LNCaP clone FGC (cell line): Measurements from ENCODE around the gene ERCC5.

Source experiments
- DNase-seq: peaks from one replicate; pipeline ENCODE4 v3.0.0-alpha.2; 2011; ENCODE audit warnings: low read depth
- H3K4me3 ChIP-seq: 2 replicates; pipeline ENCODE4 v1.5.1; 2011; ENCODE audit warnings: mild to moderate bottlenecking, low read depth, low read length, control low read depth
- TF ChIP-seq, protein P1 (sequence below): IDR thresholded peaks from 2 replicates; pipeline ENCODE4 v1.5.1; 2012; ENCODE audit warnings: mild to moderate bottlenecking; ENCODE audit not compliant: control insufficient read depth, insufficient read depth; ENCODE audit errors: extremely low read depth

Gene ERCC5

DNA sequence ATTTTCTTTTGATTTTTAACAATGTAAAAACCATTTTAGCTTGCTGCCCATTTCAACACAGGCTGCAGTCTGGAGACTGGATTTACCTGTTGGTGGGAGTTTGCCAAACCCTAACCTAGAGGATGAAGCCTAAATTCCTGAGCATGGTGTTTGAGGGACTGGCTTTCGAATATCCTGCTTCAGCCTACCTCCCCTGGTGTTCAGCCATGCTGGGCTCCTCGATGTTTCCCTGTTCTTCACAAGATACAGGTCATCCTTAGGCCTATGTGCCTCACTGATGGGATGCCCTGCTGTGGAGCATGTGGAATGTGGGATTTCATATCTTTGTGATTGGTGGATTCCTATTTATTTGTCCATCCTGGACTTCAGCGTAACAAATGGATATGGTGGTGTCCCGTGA is 20.4 kb upstream of the ERCC5 start:
- DNase-seq: no peak
- TF ChIP-seq, protein P1, sequence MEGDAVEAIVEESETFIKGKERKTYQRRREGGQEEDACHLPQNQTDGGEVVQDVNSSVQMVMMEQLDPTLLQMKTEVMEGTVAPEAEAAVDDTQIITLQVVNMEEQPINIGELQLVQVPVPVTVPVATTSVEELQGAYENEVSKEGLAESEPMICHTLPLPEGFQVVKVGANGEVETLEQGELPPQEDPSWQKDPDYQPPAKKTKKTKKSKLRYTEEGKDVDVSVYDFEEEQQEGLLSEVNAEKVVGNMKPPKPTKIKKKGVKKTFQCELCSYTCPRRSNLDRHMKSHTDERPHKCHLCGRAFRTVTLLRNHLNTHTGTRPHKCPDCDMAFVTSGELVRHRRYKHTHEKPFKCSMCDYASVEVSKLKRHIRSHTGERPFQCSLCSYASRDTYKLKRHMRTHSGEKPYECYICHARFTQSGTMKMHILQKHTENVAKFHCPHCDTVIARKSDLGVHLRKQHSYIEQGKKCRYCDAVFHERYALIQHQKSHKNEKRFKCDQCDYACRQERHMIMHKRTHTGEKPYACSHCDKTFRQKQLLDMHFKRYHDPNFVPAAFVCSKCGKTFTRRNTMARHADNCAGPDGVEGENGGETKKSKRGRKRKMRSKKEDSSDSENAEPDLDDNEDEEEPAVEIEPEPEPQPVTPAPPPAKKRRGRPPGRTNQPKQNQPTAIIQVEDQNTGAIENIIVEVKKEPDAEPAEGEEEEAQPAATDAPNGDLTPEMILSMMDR: no peak
- H3K4me3 ChIP-seq: no peak overlapping the region

DNA sequence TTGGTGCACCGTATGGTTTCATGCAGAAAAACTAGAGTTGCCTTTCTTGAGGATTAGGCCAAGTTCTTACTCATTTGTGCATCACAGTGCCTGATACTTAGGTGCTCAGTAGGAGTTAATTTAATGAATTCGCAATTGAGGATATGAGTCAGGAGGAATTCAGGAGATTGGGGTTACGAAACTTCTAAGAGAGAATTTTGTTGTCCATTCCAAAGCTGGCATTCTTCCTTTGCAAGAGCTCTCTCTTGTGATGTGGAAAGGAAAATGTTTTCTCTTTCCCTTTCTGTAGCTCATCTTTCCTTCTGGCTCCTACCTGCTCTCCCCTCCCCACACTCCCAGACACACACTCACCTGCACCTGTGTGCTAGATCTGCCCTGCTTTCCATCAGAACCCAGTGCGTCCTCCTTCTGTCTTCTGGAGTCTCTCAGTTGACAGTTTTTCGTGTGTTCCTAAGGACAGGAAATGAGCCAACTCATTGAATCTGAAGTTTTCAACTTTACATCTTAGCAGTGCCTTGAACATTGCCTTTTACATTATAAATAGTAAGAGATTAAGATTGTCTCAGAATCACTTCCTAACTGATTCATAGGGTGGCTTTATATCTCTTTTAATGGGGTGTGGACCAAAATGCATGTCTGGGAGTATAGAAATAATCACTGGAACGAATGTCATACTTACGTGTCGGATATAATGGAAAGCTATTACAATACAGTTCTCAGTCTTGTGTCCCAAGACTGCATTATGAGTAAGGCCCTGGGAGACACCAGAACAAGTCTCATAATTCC is 19.7 kb upstream of the ERCC5 start:
- TF ChIP-seq, protein P1: no peak
- no peak for DNase-seq
- H3K4me3 ChIP-seq: no peak overlapping the region

DNA sequence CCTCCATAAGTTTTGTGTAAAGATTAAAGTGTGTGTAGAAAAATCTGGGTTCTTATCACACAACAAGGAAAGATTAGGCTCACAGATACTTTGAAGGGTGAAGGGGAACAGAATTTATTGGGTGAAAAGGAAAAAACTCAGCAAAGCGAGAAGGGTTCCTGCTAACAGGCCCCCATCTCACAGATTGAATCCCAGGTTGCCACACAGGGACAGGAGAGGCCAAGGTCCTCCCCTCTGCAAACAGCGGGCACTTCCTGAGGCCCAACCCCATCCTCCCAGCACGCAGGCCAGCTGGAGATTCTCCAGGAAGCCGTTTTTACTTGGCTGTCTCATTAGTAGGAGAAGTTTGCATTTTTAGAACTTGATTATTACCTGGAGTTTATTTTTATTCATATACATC is 15.2 kb upstream of the ERCC5 start:
- no peak overlapping the region for H3K4me3 ChIP-seq
- peak; percentile 42 for DNase-seq
- TF ChIP-seq, protein P1: no peak

DNA sequence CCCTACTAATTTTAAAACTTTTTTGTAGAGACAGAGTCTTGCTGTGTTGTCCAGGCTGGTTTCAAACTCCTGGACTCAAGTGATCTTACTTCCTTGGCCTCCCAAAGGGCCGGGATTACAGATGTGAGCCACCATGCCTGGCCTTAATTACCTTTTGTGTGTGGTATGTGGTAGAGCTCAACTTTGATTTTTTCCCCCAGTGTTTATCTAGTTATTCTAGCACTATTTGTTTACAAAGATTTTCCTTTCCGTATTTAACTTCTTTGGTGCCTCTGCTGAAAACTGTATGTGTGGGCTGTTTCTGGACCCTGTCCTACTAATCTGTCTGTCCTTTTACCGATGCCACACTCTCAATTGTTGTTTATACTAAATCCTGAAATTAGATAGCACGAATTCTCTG is 9.4 kb upstream of the ERCC5 start:
- no peak for DNase-seq
- TF ChIP-seq, protein P1: no peak

DNA sequence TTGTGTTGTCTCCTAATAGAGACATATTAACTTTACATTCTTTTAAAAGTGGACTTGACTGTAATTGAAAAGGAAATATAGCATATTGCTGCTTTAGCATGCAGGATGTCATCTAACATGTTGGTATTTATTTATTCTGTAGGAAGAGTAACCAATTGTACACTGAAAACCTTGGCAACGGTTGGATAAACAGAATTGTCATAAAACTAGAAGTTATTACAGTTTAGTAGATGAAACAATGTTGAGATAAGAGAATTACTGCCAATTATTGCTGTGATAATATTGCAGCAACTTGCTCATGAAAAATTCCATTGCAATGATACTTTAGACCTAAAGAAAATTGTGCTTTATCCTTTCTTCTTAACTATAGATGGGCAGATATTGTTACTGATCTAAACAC is 7.6 kb upstream of the ERCC5 start:
- no peak overlapping the region for H3K4me3 ChIP-seq
- DNase-seq: peak; percentile 54
- TF ChIP-seq, protein P1: no peak

More for the DNA sequence above, 9.4 kb upstream of the ERCC5 start:
- H3K4me3 ChIP-seq: no peak overlapping the region

DNA sequence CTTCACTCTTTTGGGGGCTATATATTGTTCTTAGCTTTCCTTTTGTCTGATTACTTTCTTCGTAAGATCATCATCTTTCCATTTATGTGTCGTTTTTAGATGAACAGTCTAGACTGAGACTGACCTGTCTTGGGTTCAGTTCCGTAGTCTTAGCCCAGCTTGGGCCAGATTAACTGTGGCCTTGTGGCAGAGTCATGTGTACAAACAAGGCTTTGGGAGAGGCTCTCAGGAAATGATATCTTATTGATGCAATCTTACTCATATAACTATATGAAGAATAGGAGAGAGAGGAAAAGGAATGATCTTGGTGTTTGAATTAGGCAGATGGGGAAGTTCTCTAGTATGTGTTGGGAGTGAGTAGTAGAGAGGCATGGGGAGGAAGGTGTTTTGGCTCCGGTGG is 6.8 kb upstream of the ERCC5 start:
- TF ChIP-seq, protein P1: no peak

DNA sequence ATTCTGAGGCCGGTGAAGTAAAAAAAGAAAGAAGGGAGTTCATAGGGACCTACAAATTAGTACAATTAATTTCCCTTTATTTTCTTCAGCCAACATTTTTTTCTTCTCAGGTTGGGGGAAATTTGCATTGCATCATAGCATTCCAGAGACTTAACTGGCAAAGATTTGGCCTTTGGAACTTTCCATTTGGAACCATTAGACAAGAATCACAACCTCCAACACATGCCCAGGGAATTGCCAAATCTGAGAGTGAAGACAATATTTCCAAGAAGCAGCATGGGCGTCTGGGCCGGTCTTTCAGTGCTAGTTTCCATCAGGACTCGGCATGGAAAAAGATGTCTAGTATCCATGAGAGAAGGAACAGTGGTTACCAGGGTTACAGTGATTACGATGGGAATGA is 6.4 kb upstream of the ERCC5 start:
- DNase-seq: no peak
- no peak overlapping the region for H3K4me3 ChIP-seq
- TF ChIP-seq, protein P1: no peak

More for the DNA sequence above, 6.8 kb upstream of the ERCC5 start:
- no peak for DNase-seq
- no peak overlapping the region for H3K4me3 ChIP-seq
